Effector CD4-positive, alpha-beta T cell (primary cell): ENCODE measurements around the gene EDC4.
"Not testable (repeated sequence)": the region's sequence is repeated elsewhere in the genome, so short reads cannot be mapped to it uniquely, and the experiment has no call there.

Experiments used
- DNase-seq: peaks from one replicate; pipeline ENCODE4 v3.0.0-alpha.2; 2020

EDC4 gene

GRCh38 chr16:67914758-67915495 is 42.1 kb downstream of the EDC4 start:
- no peak for DNase-seq

GRCh38 chr16:67915496-67915769 is 42.6 kb downstream of the EDC4 start:
- not testable (repeated sequence) for DNase-seq

- DNase-seq = no peak
Observed at GRCh38 chr16:67915831-67916723, 43.2 kb downstream of the EDC4 start.

- no peak for DNase-seq
Observed at GRCh38 chr16:67917140-67917851, 44.4 kb downstream of the EDC4 start.

GRCh38 chr16:67917852-67918236 is 45.0 kb downstream of the EDC4 start:
- DNase-seq = no peak

GRCh38 chr16:67919622-67920221 is 46.9 kb downstream of the EDC4 start:
- no peak for DNase-seq

- no peak for DNase-seq
Observed at GRCh38 chr16:67922221-67922620, 49.4 kb downstream of the EDC4 start.

- DNase-seq = no peak
Observed at GRCh38 chr16:67922740-67923139, 49.9 kb downstream of the EDC4 start.

GRCh38 chr16:67923414-67924116 is 50.7 kb downstream of the EDC4 start:
- DNase-seq = no peak

GRCh38 chr16:67924140-67924906 is 51.5 kb downstream of the EDC4 start:
- DNase-seq = no peak

- DNase-seq = no peak
Observed at GRCh38 chr16:67926181-67926750, 53.4 kb downstream of the EDC4 start.

- DNase-seq = no peak
Observed at GRCh38 chr16:67927131-67927941, 54.5 kb downstream of the EDC4 start.

GRCh38 chr16:67928147-67928546 is 55.3 kb downstream of the EDC4 start:
- no peak for DNase-seq

GRCh38 chr16:67928561-67929364 is 55.9 kb downstream of the EDC4 start:
- peak; percentile 64 for DNase-seq

GRCh38 chr16:67930191-67930590 is 57.3 kb downstream of the EDC4 start:
- no peak for DNase-seq

GRCh38 chr16:67930678-67931211 is 57.9 kb downstream of the EDC4 start:
- DNase-seq = no peak
